Activated T-cell treated with anti-CD3 and anti-CD28 coated beads, Interleukin-2, amount 50 U/mL, for 24 hours (primary cell): ENCODE measurements around the gene TNFRSF1B.

Experiments
- DNase-seq: peaks from one replicate; pipeline ENCODE4 v3.0.0-alpha.2; 2020
- H3K27ac Mint-ChIP-seq: 2 replicates; pipeline ENCODE4 v1.8.0; 2020; ENCODE audit warnings: mild to moderate bottlenecking, mixed read lengths
- H3K27me3 Mint-ChIP-seq: 2 replicates; pipeline ENCODE4 v1.8.0; 2020; ENCODE audit warnings: mixed read lengths
- H3K36me3 Mint-ChIP-seq: 2 replicates; pipeline ENCODE4 v1.8.0; 2020; ENCODE audit warnings: low read depth, mixed read lengths
- H3K4me1 Mint-ChIP-seq: 2 replicates; pipeline ENCODE4 v1.8.0; 2020; ENCODE audit warnings: low read depth, mixed read lengths
- H3K4me3 Mint-ChIP-seq: 2 replicates; pipeline ENCODE4 v1.8.0; 2020; ENCODE audit warnings: mild to moderate bottlenecking, moderate library complexity, mixed read lengths
- H3K9me3 Mint-ChIP-seq: 2 replicates; pipeline ENCODE4 v1.8.0; 2020; ENCODE audit warnings: mixed read lengths

Gene TNFRSF1B

DNA sequence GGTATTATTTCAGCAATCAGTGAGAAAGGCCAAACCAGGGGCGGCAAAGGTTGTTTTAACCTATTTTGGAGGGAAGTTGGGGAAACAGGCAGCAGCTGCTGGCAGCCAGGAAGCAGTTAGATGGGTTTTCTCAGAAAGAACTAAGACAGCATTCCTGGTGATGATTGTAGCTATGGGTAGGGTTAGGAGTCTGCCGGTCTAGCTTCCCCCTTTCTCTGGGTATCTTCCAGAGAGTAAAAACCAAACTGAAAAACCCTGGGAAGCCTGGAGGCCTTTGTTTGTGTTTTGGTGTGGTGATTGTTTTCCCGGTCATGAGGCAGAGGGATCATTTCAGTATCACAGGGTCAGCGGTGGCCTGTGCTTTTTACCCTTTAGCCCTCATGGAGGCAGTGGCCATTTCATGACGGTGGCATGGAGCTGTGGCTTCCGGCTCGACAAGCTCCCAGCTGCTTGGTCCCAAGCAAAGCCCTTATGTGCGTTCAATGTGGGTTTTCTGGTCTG lies 19.5 kb upstream of the TNFRSF1B start:
- Mint-ChIP-seq H3K27ac (peak overlapping the region; percentile 83), H3K4me3 (no peak overlapping the region), H3K9me3 (peaks cover 12% of the 10 kb centered on the region), H3K36me3 (peaks cover 27% of the 10 kb centered on the region), H3K4me1 (peaks cover 88% of the 10 kb centered on the region), H3K27me3 (no peaks in the 10 kb centered on the region)
- DNase-seq: no peak

DNA sequence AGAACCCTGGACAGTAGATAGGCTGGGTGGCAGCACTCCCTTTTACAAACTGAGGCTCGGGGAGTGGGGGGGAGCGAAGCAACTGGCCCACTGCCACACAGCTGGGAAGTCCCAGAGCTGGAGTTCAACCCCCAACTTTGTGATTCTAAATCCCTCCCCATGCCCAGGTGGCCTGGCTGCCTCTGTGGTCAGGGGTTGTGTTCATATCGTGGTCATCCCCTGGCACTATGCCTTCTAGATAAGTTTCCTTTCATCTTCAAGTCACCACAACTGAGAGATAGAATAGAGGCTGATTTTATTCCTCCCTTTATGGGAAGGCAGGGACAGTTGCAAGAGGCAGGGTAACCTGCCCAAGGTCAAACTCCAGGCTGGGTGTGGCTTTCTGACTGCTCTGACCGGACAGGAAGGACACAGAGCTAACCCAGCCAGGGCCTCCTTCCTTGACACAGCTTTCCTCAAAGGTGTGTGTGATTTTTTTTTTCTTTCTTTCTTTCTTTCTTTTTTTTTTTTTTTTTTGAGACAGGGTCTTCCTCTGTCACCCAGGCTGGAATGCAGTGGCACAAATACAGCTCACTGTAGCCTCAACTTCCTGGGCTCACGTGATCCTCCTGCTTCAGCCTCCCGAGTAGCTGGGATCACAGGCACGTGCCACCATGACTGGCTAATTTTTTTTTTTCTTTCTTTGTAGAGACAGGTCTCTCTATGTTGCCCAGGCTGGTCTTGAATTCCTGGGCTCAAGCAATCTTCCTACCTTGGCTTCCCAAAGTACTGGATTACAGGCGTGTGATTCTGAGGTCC lies 18.4 kb upstream of the TNFRSF1B start:
- peaks cover 12% of the 10 kb centered on the region for H3K9me3 Mint-ChIP-seq
- peak overlapping the region; percentile 86 for H3K27ac Mint-ChIP-seq
- H3K27me3 Mint-ChIP-seq: no peaks in the 10 kb centered on the region
- DNase-seq: no peak
- H3K4me3 Mint-ChIP-seq: no peak overlapping the region
- H3K4me1 Mint-ChIP-seq: peaks cover 92% of the 10 kb centered on the region
- peaks cover 19% of the 10 kb centered on the region for H3K36me3 Mint-ChIP-seq

GRCh38 chr1:12148958-12149790 lies 17.6 kb upstream of the TNFRSF1B start:
- Mint-ChIP-seq H3K36me3 (peaks cover 11% of the 10 kb centered on the region), H3K9me3 (peaks cover 12% of the 10 kb centered on the region), H3K4me3 (no peak overlapping the region), H3K27ac (peak overlapping the region; percentile 86), H3K27me3 (no peaks in the 10 kb centered on the region), H3K4me1 (peaks cover 88% of the 10 kb centered on the region)
- no peak for DNase-seq

DNA sequence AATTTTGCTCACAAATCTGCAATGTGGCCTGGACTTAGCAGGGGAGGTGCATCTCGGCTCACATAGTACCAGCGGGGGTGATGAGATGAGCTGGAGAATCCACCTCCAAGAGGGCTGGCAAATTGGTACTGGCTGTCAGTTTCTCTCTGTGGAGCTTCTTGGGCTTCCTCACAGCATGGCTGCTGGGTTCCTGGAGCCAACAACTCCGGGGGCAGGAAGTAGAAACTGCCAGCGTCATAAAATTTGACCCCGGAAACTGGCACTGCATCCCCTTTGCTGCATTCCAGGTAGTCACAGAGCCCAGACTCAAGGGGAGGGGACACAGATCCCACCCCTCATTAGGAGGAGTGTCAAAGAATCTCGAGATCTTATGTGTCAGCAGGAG lies 17.0 kb upstream of the TNFRSF1B start:
- Mint-ChIP-seq H3K27me3 (no peaks in the 10 kb centered on the region), H3K4me3 (no peak overlapping the region), H3K36me3 (peaks cover 10% of the 10 kb centered on the region), H3K9me3 (peaks cover 12% of the 10 kb centered on the region), H3K4me1 (peaks cover 86% of the 10 kb centered on the region), H3K27ac (peak overlapping the region; percentile 86)
- no peak for DNase-seq

- Mint-ChIP-seq H3K36me3 (peaks cover 10% of the 10 kb centered on the region), H3K4me1 (peaks cover 87% of the 10 kb centered on the region), H3K27ac (peak overlapping the region; percentile 86), H3K4me3 (peak overlapping the region; percentile 19), H3K9me3 (peaks cover 12% of the 10 kb centered on the region), H3K27me3 (no peaks in the 10 kb centered on the region)
- no peak for DNase-seq
These were observed 16.2 kb upstream of the TNFRSF1B start for GRCh38 chr1:12150456-12151200.

DNA sequence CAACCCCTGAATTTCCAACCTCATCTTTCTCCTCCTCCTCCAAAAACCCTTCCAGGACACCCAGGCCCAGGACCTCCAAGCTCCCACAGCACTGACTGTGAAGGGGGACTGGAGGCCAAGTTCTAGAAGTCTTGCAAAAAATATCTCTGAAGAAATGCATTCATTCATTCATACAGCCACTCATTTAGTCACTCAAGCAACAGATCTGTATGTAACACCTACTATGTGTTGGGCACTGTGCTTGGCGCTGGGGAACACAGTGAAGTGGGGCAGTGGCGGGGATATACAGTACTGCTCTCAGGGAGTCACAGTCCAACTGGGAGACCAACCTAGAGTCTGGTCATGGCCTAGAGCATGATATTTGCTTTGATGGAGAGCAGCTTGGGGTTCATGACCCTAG lies 15.3 kb upstream of the TNFRSF1B start:
- Mint-ChIP-seq H3K9me3 (peaks cover 12% of the 10 kb centered on the region), H3K36me3 (peaks cover 10% of the 10 kb centered on the region), H3K4me1 (peaks cover 89% of the 10 kb centered on the region), H3K27ac (peak overlapping the region; percentile 86), H3K27me3 (no peaks in the 10 kb centered on the region), H3K4me3 (no peak overlapping the region)
- no peak for DNase-seq

DNA sequence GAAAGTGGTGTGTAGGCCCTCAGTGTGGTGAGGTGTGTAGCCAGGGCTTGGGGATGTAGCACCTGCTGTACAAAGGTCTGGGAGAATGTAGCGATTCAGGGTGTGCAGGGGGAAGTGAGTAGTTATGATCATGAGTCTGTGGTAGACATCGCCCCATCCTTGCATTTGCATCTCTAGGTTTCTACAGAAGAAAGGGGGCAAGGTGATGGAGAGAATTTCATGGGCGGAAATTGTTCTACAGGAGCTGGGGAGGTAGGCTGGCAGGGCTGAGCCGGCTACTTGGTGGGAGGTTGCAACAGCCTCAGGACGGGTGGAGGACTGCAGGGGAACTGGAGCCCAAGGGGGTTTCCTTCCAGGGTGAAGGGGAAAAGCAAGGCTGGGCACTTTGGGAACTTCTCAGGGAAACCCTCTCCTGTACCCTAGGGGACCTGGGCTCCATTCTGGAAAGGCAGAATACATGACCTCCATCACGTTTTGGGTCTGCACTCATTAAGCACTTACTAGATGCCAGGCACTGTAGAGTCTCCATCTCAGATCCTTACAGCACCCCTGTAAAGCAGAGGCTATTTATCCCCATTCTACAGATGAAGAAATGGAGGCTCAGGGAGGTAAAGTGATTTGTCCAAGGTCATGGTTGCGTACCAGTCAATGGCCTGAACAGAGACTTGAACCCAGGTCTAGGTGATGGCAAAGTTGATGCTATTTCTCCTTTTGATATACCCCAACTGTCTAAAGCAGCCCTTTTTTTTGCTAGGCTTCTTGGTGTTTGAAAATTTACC lies 14.5 kb upstream of the TNFRSF1B start:
- Mint-ChIP-seq H3K27ac (peak overlapping the region; percentile 75), H3K36me3 (peaks cover 10% of the 10 kb centered on the region), H3K27me3 (no peaks in the 10 kb centered on the region), H3K9me3 (peaks cover 12% of the 10 kb centered on the region), H3K4me3 (peak overlapping the region; percentile 2), H3K4me1 (peaks cover 88% of the 10 kb centered on the region)
- DNase-seq: no peak

DNA sequence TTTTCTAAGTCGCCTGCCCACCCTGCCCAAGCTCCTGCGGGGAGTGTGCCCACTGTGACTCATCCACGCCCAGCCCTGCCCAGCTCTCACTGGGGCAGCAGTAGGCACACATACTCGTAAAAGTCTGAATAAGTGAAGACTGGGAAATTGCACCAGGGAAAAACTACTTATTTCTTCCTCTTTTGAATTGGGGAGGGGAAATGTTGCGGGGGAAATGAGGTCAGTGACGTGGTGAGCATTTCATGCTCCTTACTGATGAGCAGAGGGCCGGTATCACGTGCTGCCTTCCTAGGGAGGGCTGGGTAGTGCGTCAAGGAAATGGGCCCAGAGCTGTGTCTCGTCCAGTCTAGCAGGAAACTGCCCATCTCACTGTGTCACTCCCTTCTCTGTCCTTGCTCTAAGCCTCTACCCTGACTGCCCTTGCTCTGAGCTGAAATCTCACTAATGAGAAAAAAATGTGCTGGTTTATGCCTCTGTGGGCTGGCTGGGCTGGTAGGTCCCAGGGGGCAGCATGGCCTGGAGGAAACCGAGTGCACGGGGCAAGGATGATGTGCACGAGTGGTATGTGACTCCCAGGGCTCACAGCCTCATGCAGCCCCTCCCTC lies 13.5 kb upstream of the TNFRSF1B start:
- no peak overlapping the region for H3K4me3 Mint-ChIP-seq
- H3K27ac Mint-ChIP-seq: peak overlapping the region; percentile 75
- H3K9me3 Mint-ChIP-seq: peaks cover 12% of the 10 kb centered on the region
- H3K4me1 Mint-ChIP-seq: peaks cover 88% of the 10 kb centered on the region
- DNase-seq: no peak
- peaks cover 10% of the 10 kb centered on the region for H3K36me3 Mint-ChIP-seq
- no peaks in the 10 kb centered on the region for H3K27me3 Mint-ChIP-seq

DNA sequence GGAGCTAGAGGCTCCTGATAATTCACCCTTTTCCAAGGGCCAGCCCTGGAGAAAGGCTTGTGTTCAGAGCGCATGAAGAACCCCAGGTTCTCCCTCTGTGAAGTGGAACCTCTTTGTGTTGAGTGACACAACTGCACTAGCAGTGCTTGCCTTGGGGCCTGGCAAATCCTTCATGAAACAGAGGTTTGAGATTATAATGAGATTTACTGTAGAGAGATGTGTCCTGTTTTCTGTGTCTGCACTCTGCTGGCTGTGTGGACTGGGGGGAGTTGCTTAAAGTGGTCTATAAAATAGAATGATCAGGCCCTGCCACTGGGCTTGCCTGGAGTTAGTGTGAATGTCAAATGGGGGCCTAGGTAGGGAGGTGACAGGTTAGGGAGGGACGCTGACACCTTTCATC lies 11.5 kb upstream of the TNFRSF1B start:
- Mint-ChIP-seq H3K27ac (peak overlapping the region; percentile 30), H3K9me3 (peaks cover 4% of the 10 kb centered on the region), H3K27me3 (no peaks in the 10 kb centered on the region), H3K36me3 (peaks cover 2% of the 10 kb centered on the region), H3K4me3 (no peak overlapping the region), H3K4me1 (peaks cover 80% of the 10 kb centered on the region)
- DNase-seq: no peak

DNA sequence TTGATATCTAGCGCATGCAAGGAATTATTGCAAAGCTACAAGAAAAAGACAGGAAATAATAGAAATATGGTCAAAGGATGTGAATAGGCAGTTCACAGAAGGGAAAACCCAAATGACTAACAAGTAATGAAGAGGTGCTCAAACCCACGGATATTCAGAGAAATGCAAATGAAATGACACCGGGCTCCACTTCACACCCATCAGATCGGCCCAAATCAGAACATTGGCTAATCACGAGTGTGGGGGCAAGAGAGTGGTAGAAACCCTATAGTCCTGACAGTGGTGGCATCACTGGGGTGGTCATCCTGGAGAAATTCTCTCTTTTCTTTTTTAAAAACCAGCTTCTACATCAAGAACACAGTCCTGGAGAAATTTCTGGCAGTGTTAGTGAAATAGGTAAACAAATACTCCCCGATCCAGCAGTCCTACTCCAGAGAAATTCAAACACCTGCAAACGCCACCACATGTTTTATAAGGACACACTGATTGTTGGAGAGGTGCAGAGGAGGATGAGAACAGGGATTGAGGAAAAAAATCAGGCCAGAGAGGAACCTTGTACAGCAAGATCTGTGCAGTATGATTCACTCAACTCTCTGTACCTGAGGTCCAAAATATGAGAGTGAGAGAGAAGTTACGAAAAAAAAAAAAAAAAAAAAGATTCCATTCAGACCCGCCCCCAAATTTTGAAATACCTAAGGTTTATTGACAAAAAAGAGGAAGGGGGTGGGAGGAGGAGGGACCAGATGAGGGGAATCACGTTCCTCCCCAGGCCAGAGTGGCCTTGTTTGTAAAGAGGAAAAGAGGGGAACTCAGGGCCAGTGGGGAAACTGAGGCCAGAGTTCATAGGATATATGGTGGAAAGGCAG lies 9.2 kb upstream of the TNFRSF1B start:
- no peaks in the 10 kb centered on the region for H3K36me3 Mint-ChIP-seq
- H3K27ac Mint-ChIP-seq: peak overlapping the region; percentile 99
- H3K4me3 Mint-ChIP-seq: peak overlapping the region; percentile 73
- H3K27me3 Mint-ChIP-seq: no peaks in the 10 kb centered on the region
- no peaks in the 10 kb centered on the region for H3K9me3 Mint-ChIP-seq
- peaks cover 80% of the 10 kb centered on the region for H3K4me1 Mint-ChIP-seq
- peak; percentile 60 for DNase-seq

DNA sequence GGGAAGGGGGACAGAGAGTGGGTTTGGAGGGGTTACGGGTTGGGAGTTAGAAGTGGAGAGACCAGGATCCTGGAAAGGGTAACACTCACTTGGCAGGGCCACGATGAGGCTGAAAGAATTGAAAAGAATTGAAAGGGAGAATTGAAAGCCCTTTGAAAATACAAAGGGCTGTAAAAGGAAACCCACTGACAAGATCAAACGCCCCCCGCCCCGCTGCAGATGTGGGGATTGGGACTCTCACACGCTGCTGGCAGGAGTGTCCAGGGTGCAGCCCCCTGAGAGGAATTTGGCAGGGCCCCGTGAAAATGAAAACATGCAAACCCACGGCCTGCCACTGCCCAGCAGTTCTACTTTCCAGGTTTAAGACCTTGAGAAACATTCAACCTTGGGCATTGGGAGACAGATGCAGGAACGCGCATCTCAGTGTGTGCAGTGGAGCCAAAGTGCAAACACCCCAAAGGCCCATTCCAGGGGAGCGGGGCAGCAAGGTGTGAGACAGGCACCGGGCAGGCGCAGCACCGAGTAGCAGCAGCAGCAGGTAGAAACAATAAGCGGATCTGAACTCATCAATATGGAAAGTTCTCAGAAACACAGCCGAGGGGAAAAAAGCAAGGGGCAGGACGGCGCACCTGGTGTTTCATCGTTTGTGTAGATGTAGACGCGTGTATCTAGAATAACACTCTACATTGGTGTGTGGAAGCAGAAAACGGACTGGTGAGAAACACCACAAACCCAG lies 8.3 kb upstream of the TNFRSF1B start:
- peaks cover 80% of the 10 kb centered on the region for H3K4me1 Mint-ChIP-seq
- H3K27me3 Mint-ChIP-seq: no peaks in the 10 kb centered on the region
- no peaks in the 10 kb centered on the region for H3K36me3 Mint-ChIP-seq
- H3K27ac Mint-ChIP-seq: peak overlapping the region; percentile 99
- no peaks in the 10 kb centered on the region for H3K9me3 Mint-ChIP-seq
- no peak for DNase-seq
- peak overlapping the region; percentile 73 for H3K4me3 Mint-ChIP-seq

DNA sequence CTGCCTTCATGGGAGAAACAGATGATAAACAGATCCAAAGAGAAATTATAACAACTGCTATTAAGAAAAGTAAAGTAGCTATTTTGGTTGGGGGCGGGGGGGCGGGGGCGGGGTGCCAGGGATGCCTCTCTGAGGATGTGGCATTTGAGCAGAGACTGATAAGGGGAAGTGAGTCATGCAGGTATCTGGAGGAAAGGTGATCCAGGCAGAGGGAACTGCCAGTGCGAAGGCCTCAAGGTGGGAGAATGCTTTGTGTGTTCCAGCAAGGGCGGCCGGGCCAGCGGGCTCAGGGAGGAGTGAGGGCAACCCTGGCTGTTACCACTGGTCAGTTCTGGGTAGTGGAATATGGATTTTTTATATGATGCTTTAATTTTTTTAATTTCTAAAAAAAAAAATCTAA lies 7.0 kb upstream of the TNFRSF1B start:
- Mint-ChIP-seq H3K4me3 (no peak overlapping the region), H3K9me3 (no peaks in the 10 kb centered on the region), H3K4me1 (peaks cover 89% of the 10 kb centered on the region), H3K36me3 (no peaks in the 10 kb centered on the region), H3K27me3 (no peaks in the 10 kb centered on the region), H3K27ac (peak overlapping the region; percentile 83)
- no peak for DNase-seq
